ENCODE measurements around the gene UBE2I.
A peak's percentile ranks its signal among the peaks of the same experiment; 100 is the strongest.
"Not testable (repeated sequence)": the region's sequence is repeated elsewhere in the genome, so short reads cannot be mapped to it uniquely, and the experiment has no call there.

The UBE2I gene

DNA sequence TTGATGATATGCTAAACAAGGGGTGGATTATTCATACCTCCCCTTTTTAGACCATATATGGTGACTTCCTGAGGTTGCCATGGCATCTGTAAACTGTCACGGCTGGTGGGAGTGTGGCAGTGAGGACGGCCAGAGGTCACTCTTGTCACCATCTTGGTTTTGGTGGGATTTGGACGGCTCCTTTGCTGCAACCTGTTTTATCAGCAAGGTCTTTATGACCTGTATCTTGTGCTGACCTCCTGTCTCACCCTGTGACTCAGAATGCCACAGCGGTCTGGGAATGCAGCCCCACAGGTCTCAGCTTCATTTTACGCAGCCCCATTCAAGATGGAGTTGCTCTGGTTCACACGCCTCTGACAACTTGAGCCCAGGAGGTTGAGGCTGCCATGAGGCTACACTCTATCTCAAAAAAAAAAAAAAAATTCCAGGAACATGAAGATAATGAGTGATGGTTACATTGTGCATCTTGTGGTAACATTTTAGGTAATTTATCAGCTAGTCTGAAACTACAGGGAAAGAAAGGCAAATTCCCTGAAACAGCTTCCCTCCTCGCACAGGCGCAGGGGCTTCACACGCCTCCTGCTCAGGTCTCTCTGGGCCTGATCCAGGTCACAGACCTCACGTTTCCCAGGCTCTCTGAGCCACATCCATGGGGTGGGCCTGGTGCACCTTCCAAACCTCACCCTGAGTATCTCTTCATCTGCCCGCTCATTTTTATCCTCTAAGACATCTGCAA lies 15.3 kb upstream of the UBE2I start:
- no peak overlapping the region for H3K27ac Mint-ChIP-seq
- peaks cover 6% of the 10 kb centered on the region for H3K4me1 Mint-ChIP-seq (ENCODE audit: low read depth)
- peaks cover 20% of the 10 kb centered on the region for H3K27me3 Mint-ChIP-seq (ENCODE audit: low read depth)

DNA sequence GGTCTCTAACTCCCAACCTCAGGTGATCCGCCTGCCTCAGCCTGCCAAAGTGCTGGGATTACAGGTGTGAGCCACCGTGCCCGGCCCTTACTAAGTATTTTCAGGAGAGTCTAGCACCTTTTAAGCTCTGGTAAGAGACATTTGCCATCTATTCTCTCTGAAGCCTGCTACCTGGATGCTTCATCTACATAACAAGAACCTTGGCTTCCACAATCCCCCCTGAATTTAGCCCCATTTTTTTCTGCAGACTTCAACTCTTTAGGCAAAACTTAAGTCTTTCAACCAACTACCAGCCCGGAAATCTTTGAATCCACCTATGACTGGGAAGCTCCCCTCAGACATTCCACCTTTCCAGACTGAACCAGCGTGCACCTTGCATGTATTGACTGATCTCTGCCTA lies 14.0 kb upstream of the UBE2I start:
- Mint-ChIP-seq H3K36me3 (ENCODE audit: low read depth) (no peaks in the 10 kb centered on the region), H3K27me3 (ENCODE audit: low read depth) (peaks cover 8% of the 10 kb centered on the region), H3K4me3 (no peak overlapping the region), H3K4me1 (ENCODE audit: low read depth) (peaks cover 6% of the 10 kb centered on the region), H3K27ac (no peak overlapping the region), H3K9me3 (no peaks in the 10 kb centered on the region)
- no peak for DNase-seq (ENCODE audit: low spot score)

More for the DNA sequence above, 15.3 kb upstream of the UBE2I start:
- no peak overlapping the region for H3K4me3 Mint-ChIP-seq
- H3K9me3 Mint-ChIP-seq, result no peaks in the 10 kb centered on the region
- H3K36me3 Mint-ChIP-seq (ENCODE audit: low read depth), result no peaks in the 10 kb centered on the region
- no peak for DNase-seq (ENCODE audit: low spot score)

DNA sequence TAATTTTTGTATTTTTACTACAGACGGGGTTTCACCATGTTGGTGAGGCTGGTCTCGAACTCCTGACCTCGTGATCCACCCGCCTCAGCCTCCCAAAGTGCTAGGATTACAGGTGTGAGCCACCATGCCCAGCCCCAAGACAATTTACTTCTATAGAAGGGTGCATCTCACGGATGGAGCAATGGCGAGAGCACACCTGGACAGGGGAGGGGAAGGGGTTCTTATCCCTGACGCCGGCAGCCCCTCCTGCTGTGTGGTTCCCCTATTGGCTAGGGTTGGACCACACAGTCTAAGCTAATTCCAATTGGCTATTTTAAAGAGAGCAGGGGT lies 12.8 kb upstream of the UBE2I start:
- H3K4me1 Mint-ChIP-seq (ENCODE audit: low read depth); H3K36me3 Mint-ChIP-seq (ENCODE audit: low read depth); H3K27ac Mint-ChIP-seq; H3K9me3 Mint-ChIP-seq; DNase-seq (ENCODE audit: low spot score); H3K27me3 Mint-ChIP-seq (ENCODE audit: low read depth); H3K4me3 Mint-ChIP-seq: not testable (repeated sequence)

DNA sequence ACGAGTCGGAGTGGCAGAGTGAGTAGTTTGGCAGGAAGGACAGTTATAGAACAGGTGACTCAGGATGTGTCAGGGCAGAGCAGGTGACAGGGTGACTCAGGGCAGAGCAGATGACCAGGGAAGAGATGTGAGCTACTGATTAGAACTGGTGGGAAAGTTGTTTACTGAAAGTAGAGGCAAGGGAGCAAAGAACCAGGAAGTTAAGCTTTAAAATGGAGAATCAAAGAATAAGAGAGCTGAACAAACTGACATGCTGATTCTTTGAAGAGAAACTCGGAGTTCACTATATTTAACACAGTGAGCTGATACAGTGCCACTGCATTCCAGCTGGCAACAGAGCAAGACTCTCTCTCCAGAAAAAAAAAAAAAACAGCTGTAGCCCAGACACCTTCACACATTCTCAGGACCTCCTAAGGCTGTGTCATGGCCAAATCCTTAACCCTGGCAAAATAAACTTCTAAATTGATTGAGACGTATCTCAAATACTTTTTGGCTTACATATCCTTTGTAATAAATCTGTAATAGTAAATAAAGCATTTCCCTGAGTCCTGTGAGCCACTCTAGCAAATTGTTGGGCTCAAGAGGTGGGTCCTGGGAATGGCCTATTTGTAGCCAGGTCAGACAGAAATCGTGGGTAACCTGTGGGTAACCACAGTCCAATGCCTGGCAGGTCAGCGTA lies 12.3 kb upstream of the UBE2I start:
- no peaks in the 10 kb centered on the region for H3K9me3 Mint-ChIP-seq
- DNase-seq (ENCODE audit: low spot score), result peak; percentile 29
- no peak overlapping the region for H3K27ac Mint-ChIP-seq
- H3K4me3 Mint-ChIP-seq, result no peak overlapping the region
- H3K36me3 Mint-ChIP-seq (ENCODE audit: low read depth), result no peaks in the 10 kb centered on the region
- peaks cover 6% of the 10 kb centered on the region for H3K4me1 Mint-ChIP-seq (ENCODE audit: low read depth)
- H3K27me3 Mint-ChIP-seq (ENCODE audit: low read depth), result peaks cover 3% of the 10 kb centered on the region

DNA sequence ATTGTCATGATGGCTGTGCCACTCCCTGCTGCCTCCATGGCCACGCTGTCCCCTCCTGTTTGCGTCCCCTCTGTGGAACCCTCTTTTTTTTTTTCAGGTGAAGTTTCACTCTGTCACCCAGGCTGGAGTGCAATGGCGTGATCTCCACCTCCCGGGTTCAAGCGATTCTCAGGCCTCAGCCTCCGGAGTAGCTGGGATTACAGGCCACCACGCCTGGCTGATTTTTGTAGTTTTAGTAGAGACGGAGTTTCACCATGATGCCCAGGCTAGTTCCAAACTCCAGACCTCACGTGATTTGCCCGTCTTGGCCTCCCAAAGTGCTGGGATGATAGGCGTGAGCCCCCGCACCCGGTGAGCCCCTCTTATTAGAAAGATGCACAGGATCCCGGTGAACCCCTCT lies 11.0 kb upstream of the UBE2I start:
- H3K27ac Mint-ChIP-seq, result no peak overlapping the region
- peaks cover 6% of the 10 kb centered on the region for H3K4me1 Mint-ChIP-seq (ENCODE audit: low read depth)
- no peak overlapping the region for H3K4me3 Mint-ChIP-seq
- no peaks in the 10 kb centered on the region for H3K36me3 Mint-ChIP-seq (ENCODE audit: low read depth)
- H3K27me3 Mint-ChIP-seq (ENCODE audit: low read depth), result peaks cover under 1% of the 10 kb centered on the region
- H3K9me3 Mint-ChIP-seq, result no peaks in the 10 kb centered on the region
- DNase-seq (ENCODE audit: low spot score), result no peak

DNA sequence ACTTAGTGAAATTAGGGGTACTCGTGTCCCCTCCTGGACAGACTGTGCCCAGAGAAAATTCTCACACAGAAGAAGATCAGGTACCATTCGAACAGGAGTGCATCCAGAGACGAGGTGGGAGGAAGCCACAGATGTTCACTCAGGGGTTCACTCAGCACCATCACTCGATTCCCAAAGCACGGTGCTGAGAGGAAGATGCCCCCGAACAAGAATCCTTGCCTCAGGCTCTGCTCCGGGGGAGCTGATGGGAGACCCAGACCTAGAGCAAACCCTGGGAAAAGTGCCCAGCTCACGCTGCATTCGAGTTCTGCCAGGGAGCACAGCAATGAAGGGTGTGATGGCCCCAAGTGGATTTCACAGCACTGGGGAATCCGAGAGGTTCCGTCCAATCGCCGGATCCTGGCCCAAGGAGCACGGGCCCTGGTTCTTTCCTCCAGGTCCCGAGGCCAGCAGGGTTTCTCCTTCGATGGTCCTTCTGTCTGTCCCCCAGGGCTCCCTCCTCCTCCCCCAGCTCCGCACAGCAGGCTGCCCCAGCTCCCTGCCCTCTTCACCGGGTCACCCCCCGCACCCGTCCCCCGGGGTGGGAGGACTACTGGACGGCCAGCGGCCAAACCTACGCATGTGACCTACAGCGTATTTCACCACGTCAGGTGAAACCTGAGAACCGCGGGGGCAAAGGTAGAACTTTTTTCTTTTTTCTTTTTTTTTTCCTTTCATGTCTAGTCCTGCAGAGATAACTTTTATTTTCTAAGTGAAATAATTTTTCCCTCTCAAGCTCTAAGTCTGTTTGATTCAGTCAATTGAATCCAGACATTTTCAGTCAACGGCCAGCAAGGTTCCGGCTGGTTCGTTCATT lies 10.2 kb upstream of the UBE2I start:
- Mint-ChIP-seq H3K27ac (no peak overlapping the region), H3K4me1 (ENCODE audit: low read depth) (peaks cover 10% of the 10 kb centered on the region), H3K9me3 (no peaks in the 10 kb centered on the region), H3K36me3 (ENCODE audit: low read depth) (no peaks in the 10 kb centered on the region), H3K4me3 (no peak overlapping the region), H3K27me3 (ENCODE audit: low read depth) (no peaks in the 10 kb centered on the region)
- no peak for DNase-seq (ENCODE audit: low spot score)

DNA sequence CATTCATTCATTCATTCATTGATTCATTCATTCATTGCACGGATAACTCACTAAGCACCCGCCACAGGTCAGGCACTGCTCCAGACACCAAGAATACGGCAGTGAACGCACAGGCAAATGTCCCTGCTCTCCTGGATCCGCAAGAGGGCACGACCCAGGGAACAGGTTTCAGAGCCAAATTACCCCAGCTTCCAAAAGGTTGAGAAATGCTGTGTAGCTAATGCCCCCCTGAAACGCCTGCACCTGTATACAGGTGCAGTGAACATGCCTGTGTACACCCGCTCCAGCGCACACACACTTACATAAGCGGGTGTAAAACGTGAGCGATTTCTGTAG lies 9.6 kb upstream of the UBE2I start:
- no peaks in the 10 kb centered on the region for H3K27me3 Mint-ChIP-seq (ENCODE audit: low read depth)
- no peak overlapping the region for H3K4me3 Mint-ChIP-seq
- H3K4me1 Mint-ChIP-seq (ENCODE audit: low read depth), result peaks cover 11% of the 10 kb centered on the region
- no peak overlapping the region for H3K27ac Mint-ChIP-seq
- DNase-seq (ENCODE audit: low spot score), result no peak
- H3K36me3 Mint-ChIP-seq (ENCODE audit: low read depth), result no peaks in the 10 kb centered on the region
- no peaks in the 10 kb centered on the region for H3K9me3 Mint-ChIP-seq

DNA sequence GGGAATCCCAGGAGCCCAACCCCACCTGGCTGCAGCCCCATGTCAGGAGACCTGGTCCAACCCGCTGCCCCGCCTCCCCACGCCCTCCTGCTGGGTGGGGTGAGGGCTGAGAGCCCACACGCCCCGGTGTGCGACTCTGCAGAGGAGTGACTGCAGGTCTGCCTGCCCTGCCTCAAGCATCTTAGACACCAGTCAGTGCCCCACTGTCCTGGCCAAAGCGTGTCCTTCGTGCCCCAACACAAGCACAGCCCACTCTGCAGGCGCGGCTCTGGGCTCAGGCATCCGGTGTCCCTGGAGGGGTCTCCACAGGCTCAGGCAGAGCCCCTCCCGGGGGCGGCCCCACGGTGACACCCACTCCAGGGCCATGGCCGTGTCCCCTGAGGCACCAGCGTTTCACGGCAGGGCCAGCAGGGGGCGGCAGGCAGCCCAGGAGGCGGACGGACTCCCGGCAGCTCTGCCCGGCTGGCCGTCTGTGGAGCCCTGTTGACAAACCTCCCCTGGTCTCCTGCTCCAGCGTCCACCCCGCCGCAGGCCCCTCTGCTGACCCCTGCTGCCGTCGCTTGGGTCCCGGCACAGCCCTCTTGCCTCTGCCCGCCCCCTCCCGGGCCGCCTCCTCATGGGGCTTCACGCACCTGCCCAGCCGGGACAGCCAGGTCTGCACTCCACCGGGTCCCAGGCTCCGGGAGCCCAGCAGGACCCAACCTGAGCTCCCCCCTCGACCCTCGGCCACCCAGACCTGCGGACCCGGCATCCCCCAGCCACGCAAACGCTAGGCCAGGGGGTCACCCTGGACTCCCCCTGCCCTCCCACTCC lies 8.6 kb upstream of the UBE2I start:
- Mint-ChIP-seq H3K4me1 (ENCODE audit: low read depth) (peaks cover 11% of the 10 kb centered on the region), H3K4me3 (no peak overlapping the region), H3K9me3 (no peaks in the 10 kb centered on the region), H3K27me3 (ENCODE audit: low read depth) (no peaks in the 10 kb centered on the region), H3K36me3 (ENCODE audit: low read depth) (no peaks in the 10 kb centered on the region), H3K27ac (no peak overlapping the region)
- DNase-seq (ENCODE audit: low spot score), result peak; percentile 71

DNA sequence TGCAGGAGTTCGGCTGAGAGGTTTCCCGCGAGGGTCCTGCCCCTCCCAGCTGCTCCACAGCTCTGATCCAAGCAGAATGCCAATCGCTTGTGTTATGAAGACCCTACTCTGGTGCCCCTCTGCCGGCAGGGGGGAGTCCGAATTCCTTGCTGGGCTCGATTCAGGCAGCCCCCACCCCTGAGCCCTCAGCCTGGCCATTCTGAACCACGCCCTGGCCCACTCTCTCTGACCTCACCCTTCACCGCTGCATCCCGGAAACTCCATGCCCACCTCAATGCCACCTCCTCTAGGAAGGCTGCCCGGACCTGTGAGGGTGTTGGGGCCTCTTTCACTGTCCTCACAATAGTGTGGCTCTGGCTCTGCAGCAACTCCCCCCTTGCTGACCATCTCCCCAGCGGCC lies 7.9 kb upstream of the UBE2I start:
- peak overlapping the region; percentile 11 for H3K4me3 Mint-ChIP-seq
- H3K27ac Mint-ChIP-seq, result no peak overlapping the region

DNA sequence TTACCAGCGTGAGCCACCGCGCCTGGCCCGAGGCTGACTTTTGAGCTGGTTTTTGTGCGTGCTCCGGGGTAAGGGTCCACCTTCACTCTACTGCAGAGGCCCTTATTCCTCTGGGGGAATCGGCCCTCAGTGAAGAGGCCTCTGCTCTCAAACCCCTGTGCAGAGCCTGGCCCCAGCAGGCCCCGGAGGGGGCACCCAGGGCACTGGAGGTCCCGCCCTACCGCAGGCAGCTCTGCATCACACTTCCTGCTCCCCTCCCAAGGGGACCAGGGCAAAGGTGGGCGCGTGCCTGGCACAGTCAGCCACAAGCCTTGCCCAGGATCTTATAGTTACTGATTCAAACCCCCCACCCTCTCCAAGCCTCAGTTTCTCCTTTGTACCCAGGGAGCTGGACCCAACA lies 3.6 kb upstream of the UBE2I start:
- Mint-ChIP-seq H3K36me3 (ENCODE audit: low read depth) (peaks cover 9% of the 10 kb centered on the region), H3K4me3 (no peak overlapping the region), H3K27ac (no peak overlapping the region), H3K9me3 (no peaks in the 10 kb centered on the region), H3K4me1 (ENCODE audit: low read depth) (peaks cover 12% of the 10 kb centered on the region), H3K27me3 (ENCODE audit: low read depth) (no peaks in the 10 kb centered on the region)
- DNase-seq (ENCODE audit: low spot score), result no peak

More for the DNA sequence above, 7.9 kb upstream of the UBE2I start:
- DNase-seq (ENCODE audit: low spot score), result no peak
- Mint-ChIP-seq H3K9me3 (no peaks in the 10 kb centered on the region), H3K27me3 (ENCODE audit: low read depth) (no peaks in the 10 kb centered on the region), H3K36me3 (ENCODE audit: low read depth) (no peaks in the 10 kb centered on the region), H3K4me1 (ENCODE audit: low read depth) (peaks cover 11% of the 10 kb centered on the region)

DNA sequence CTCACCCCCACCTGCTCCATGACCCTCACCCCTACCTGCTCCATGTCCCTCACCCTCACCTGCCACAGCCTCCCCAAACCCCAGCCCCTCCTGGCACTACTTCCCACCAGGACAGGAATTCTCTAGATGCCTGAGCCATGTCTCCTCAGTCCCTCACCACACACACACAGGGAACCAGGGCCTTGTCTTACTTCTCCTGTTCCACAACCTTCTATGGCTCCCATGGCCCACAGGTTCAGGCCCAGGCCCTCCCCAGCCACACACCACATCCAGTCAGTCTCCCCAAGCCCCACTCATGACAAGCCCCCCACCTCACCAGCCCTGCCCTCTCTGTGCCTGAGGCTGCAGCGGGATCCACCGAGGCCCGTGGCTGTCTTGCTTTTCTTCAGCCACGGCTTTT lies 3.1 kb upstream of the UBE2I start:
- H3K27me3 Mint-ChIP-seq (ENCODE audit: low read depth), result no peaks in the 10 kb centered on the region
- H3K4me1 Mint-ChIP-seq (ENCODE audit: low read depth), result peaks cover 16% of the 10 kb centered on the region
- H3K27ac Mint-ChIP-seq, result peak overlapping the region; percentile 63
- no peak overlapping the region for H3K4me3 Mint-ChIP-seq
- peaks cover 12% of the 10 kb centered on the region for H3K36me3 Mint-ChIP-seq (ENCODE audit: low read depth)
- DNase-seq (ENCODE audit: low spot score), result no peak
- no peaks in the 10 kb centered on the region for H3K9me3 Mint-ChIP-seq

DNA sequence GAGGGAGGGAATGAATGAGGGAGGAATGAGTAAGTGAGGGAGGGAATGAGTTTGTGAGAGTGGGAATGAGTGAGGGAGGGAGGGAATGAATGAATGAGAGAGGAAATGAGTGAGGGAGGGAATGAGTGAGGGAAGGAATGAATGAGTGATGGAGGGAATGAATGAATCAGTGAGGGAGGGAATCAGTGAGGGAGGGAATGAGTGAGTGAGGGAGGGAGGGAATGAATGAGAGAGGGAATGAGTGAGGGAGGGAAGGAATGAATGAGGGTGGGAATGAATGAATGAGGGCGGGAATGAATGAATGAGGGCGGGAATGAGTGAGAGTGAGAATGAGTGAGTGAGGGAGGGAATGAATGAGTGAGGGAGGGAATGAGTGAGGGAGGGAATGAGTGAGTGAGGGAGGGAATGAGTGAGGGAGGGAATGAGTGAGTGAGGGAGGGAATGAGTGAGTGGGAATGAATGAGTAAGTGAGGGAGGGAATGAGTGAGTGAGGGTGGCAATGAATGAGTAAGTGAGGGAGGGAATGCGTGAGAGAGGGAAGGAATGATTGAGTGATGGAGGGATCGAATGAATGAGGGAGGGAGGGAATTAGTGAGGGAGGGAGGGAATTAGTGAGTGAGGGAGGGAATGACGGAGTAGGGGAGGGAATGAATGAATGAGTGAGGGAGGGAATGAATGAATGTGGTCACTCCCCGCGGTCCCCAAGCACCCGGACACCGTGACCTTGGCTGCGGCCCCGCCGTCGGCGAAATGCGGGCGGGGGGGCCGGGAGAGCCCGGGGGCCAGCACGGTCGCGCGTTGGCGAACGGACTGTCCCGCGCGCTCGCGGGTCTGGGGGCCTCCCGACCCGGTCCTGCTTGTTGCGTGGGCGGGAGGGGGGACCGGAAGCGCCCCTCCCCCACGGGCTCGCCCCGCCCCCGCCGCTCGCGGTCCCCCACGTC lies 1.1 kb upstream of the UBE2I start:
- no peaks in the 10 kb centered on the region for H3K9me3 Mint-ChIP-seq
- H3K27ac Mint-ChIP-seq, result peak overlapping the region; percentile 99
- H3K27me3 Mint-ChIP-seq (ENCODE audit: low read depth), result no peaks in the 10 kb centered on the region
- peaks cover 18% of the 10 kb centered on the region for H3K4me1 Mint-ChIP-seq (ENCODE audit: low read depth)
- DNase-seq (ENCODE audit: low spot score), result no peak
- H3K36me3 Mint-ChIP-seq (ENCODE audit: low read depth), result peaks cover 14% of the 10 kb centered on the region
- peak overlapping the region; percentile 88 for H3K4me3 Mint-ChIP-seq
